Hematopoietic multipotent progenitor cell treated with erythropoietin and hydrocortisone succinate and interleukin-3 and kit ligand, for 8 days (in vitro differentiated cells): ENCODE data around the gene ZNF12.
"Not testable (repeated sequence)": the region's sequence is repeated elsewhere in the genome, so short reads cannot be mapped to it uniquely, and the experiment has no call there.

ENCODE experiments used
- DNase-seq: peaks from one replicate; pipeline ENCODE4 v3.0.0-alpha.2; 2015

Gene ZNF12

DNA sequence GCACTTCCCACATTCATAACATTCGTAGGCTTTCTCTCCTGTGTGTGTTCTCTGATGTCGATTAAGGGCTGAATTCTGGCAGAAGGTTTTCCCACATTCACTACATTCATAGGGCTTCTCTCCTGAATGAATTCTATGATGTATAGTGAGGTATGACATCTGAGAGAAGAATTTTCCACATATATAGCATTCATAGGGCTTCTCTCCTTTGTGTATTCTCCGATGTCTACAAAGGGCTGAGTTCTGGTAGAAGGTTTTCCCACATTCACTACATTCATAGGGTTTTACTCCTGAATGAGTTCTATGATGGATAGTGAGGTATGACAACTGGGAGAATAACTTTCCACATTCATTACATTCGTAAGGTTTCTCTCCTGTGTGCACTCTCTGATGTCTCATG is 15.6 kb downstream of the ZNF12 start:
- no peak for DNase-seq

DNA sequence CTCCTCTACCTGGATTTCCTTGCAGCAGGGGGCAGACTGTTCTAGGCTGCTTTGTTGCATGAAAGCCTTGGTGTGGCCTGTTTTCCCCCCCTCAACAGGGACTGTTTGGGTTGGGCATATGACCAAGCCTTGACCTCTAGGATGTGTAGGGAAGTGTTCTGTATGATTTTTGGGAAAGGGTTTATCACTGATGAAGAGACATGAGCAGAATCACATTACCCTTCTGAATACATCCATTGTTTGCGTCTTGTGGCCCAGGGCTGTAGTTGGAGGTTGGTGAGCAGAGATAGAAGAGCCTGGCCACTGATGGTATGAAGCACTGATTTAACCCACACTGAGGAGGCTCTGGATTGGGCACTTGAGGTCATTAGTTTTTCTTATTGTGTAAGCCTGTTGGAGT is 26.6 kb downstream of the ZNF12 start:
- no peak for DNase-seq

DNA sequence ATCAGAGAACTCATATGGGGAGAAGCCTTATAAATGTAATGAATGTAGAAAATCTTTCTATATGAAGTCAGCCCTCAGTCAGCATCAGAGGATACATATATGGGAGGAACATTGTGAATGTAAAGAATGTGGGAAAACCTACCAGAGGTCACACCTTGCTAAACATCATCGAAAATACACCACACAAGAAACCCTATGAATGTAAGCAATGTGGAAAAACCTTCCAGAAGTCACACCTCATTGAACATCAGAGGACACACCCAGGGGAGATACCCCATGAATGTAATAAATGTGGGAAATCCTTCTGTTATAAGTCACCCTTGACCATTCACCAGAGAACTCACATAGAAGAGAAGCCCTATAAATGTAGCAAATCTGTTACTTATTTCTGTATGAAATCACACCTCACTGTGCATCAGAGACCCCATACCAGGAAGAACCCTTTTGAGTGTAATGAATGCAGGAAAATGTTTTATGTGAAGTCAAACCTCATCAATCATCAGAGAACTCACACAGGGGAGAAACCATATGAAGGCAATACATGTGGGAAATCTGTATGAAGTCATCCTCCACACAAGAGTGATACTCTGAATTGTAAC is 30.8 kb downstream of the ZNF12 start:
- no peak for DNase-seq

DNA sequence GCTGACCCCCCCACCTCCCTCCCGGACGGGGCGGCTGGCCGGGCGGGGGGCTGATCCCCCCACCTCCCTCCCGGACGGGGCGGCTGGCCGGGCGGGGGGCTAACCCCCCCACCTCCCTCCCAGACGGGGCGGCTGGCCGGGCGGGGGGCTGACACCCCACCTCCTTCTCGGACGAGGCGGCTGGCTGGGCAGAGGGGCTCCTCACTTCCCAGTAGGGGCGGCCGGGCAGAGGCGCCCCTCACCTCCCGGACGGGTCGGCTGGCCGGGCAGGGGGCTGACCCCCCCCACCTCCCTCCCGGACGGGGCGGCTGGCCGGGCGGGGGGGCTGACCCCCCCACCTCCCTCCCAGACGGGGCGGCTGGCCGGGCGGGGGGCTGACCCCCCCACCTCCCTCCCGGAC is 35.9 kb downstream of the ZNF12 start:
- DNase-seq: not testable (repeated sequence)

DNA sequence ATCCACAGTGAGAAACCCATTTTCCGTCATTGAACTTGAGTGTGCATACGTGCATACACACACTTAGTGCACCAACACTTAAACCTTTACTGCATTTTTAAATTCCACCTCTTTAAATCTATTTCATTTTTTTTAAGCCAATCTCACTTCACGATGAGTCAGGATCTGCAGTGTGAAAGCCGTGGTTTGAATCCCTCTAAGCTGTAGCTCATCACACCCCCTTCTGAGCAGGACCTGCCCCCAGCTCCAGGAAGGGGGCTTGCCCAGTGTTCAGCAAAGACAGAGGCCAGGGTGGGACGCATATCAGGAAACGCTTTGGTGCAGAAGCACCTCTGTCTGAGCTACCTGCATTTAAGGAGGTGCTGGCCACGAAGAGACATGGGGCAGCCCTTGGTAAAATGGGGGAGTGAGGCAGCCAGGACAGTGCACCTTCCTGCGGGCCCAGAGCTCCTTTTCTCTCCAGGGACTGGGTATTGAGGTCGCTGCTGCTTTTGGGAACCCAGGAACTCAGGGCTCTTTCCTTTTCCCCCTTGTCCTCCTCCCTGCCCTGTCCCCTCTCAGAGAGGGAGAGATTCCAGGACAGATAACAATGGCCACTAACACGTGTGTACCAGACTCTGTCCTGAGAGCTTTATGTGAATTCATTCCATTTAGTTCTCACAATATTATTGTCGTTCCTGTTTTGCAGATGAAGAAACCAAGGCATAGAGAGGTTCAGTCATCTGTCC is 48.0 kb downstream of the ZNF12 start:
- DNase-seq: no peak

DNA sequence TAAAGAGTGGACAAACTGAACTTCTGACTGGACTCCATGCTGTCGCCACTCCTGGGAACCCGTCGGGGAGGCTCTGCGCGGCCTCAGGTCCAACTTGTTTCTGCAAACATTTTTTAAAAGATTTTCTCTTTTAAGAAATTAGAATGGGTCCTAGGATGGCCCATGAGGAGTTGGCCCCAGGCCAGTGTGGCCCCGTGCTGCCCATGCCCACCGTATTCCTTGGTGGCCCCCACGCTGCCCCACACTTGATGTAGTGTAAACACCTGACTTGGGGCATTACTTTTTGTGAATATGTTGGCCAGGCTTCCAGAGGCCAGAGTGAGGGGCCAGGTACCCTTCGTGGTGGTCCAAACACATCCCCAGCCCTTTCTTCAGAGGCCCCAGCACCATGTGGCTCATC is 50.3 kb downstream of the ZNF12 start:
- no peak for DNase-seq

DNA sequence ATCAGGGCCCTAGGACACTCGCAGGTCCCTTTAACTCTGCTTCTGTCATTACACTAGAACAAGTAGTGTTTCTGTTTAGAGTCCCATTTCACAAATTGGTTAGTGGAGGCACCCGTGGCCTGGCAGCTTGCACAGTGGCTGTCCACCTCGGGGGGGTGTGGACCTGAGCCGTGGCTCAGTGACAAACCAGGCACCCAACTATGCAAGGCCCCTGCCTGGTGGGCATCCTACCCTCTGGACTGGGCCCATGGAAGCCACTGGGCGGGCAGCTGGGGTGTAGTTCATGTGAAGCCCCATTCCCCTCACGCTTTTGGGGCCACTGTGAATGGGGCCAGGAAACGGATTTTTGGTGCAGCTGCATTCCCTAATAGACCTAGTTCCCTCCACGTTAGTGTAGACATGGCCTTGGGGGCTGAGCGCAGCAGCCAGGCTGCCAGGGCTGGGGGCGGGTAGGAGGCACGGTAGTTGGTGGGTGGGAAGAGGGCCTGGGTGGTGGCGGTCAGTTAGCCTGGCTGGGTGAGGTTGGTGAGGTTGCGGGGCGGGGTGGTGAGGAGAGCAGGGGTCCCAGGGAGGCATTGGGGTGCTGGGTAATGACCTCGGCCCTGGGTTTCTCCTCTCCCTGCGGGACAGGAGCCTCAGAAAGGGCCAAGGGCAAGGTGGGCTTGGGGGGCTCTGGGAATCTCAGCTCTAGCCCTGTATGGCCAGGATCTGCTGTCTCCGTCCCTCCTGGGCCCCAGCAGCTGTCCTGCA is 50.9 kb downstream of the ZNF12 start:
- no peak for DNase-seq

DNA sequence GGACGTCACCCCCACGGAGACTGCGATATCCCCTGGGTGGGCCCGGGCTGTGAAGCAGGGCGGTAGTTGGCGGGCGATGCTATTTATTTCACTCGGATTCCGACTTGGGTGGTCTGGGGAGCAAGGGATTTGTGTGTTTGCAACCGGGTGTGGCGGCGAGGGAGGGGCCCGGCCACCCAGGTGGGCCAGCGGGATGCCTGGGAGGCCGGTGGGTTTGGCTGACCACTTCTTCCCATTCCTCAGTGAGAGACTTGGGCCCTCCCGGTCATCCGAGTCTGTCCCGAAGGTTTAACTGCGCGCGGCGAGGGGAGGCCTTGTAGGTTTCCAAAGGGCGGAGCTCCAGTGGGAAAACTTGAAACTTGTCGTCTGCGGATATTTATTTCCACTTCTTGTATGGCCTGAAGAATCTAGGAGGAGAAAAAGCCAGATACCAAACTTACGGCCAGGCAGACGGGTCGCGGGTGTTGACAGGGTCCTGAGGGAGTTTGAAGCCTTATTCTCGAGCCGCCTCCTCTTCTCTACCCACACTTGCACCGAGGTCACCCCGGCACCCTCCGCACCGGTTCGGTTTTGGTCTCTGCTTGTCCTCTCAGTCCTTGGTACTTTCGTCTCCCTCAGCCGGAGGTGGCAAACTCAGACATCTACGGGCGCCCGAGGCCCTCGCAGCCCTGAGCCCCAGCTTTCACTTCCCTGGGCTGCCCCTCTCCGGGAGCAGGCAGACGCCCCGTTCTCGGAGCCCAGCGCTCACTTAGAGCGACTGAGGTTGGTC is 51.7 kb downstream of the ZNF12 start:
- DNase-seq: no peak

DNA sequence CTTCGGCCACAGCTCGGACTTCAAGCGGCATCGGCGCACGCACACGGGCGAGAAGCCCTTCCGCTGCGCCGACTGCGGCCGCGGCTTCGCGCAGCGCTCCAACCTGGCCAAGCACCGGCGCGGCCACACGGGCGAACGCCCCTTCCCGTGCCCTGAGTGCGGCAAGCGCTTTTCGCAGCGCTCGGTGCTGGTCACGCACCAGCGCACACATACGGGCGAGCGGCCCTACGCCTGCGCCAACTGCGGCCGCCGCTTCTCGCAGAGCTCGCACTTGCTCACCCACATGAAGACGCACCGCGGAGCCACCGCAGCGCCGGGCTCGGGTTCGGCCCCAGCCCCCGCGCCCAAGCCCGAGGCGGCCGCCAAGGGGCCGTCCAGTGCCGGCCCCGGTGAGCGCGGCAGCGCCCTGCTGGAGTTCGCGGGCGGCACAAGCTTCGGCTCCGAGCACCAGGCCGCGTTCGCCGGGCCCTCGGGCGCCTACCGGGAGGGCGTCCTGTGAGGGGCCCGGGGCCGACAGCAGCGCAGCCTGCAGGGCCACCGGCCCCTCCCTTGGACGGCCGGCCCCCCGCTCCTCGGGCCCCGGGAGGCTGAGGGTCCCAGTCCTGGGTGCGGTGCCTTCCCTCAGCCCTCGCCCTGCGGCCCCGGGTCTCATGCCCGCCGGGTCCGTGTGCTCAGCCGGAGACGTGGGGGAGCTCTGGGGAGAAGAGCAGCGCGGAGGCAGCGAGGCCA is 52.5 kb downstream of the ZNF12 start:
- no peak for DNase-seq

DNA sequence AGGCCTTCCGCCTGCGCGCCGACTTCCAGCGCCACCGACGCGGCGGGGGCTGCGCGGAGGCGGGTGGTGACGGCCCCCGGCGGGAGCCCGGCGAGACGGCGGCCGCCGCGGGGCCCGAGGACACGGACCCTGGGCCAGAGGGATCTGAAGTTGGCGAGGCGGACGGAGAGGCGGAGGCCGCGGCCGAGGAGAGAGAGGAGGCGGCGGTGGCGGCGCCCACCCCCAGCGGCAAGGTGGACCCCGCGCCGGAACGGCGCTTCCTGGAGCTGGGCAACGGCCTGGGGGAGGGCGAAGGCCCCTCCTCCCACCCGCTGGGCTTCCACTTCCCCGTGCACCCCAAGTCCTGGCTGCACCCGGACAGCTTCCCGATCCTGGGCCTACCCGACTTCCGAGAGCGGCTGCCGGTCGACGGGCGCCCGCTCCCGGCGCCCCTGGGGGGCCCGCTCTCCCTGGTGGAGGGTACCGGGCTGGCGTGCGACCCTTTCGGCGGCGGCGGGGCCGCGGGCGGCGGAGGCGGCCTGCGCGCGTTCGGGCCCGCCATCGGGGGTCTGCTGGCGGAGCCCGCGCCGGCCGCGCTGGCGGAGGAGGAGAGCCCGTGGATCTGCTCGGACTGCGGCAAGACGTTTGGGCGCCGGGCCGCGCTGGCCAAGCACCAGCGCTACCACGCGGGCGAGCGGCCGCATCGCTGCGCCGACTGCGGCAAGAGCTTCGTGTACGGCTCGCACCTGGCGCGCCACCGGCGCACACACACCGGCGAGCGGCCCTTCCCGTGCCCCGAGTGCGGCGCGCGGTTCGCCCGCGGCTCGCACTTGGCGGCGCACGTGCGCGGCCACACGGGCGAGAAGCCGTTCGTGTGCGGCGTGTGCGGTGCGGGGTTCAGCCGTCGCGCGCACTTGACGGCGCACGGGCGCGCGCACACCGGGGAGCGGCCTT is 53.4 kb downstream of the ZNF12 start:
- DNase-seq: no peak

DNA sequence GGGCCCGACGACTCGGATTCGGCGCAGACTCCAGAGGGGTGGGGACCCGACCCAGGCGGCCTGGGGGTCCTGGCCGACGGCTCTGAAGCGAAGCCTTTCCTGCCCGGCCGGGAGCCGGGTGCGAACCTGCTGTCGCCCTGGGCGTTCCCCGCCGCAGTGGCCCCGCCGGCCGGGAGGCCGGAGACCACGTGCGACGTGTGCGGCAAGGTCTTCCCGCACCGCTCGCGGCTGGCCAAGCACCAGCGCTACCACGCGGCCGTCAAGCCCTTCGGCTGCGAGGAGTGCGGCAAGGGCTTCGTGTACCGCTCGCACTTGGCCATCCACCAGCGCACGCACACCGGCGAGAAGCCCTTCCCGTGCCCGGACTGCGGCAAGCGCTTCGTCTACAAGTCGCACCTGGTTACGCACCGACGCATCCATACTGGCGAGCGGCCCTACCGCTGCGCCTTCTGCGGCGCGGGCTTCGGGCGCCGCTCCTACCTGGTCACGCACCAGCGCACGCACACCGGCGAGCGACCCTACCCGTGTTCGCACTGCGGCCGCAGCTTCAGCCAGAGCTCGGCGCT is 54.2 kb downstream of the ZNF12 start:
- DNase-seq: no peak

DNA sequence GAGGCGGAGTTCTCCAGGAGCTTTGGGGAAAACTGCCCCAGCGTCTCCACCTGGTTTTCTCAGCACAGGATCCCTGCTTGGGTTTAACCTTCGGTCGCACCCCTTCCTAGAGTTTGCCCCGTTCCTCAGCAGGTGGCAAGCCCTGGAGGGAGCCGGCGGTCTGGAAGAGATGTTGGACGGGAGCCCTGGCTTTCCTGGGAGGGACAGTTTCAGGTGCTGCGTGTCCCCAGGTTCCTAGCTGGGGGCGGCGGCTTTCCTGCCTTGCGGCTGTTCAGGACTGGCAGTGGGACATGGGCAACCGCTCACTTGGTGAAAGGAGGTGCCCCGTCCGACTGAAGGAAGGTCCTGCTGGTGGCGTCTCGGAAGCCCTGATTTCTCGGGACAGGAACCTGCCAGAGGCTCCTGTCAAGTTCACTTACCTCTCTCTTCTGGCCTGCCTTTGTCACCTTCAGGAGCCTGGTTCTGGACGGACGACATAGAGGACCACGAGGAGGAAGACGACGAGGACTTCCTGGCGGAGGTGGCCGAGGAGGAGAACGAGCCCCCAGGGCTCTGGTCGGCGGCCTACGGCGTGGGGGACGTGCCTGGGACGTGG is 54.8 kb downstream of the ZNF12 start:
- DNase-seq: no peak

DNA sequence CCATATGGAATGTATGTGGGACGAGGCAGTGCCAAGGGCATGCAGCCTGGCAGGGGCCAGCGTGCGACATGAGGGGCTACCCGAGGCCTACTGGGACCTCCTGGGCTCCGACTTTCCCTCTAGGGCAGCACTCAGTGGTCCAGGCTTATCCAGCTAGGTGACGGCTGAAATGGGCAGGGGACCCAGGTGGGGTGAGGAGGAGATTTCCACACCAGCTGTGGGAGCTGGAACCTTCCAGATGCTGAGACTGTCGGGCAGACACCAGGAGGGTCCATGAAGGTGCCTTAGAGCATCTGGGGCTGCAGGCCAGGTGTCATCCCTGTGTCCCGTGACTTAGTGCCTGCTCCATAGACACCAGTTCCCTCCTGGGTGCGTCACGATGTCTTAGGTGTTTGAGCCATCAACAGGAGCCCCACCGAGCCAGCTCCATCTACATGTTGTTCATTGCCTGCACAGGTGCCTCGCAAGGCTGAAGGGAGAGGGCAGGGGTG is 56.2 kb downstream of the ZNF12 start:
- no peak for DNase-seq

DNA sequence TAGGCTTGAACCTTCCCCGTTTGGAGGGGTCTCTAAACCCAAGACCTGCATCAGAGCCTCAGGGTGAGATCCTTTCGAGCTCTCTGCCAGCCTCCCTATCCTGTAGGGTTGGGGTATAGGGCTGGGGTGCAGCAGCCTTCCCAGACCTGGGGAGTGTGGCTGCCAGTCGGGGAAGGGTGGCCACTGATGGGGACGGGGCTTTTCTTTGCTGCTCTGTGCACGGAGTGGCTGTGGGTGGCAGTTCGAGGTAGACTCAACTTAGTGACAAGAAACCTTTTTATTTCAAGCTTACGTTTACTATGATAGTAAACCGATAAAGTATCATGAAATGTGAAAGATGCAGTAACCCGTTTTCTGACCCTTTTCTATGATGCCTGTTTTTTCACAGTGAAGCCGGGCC is 56.7 kb downstream of the ZNF12 start:
- no peak for DNase-seq

DNA sequence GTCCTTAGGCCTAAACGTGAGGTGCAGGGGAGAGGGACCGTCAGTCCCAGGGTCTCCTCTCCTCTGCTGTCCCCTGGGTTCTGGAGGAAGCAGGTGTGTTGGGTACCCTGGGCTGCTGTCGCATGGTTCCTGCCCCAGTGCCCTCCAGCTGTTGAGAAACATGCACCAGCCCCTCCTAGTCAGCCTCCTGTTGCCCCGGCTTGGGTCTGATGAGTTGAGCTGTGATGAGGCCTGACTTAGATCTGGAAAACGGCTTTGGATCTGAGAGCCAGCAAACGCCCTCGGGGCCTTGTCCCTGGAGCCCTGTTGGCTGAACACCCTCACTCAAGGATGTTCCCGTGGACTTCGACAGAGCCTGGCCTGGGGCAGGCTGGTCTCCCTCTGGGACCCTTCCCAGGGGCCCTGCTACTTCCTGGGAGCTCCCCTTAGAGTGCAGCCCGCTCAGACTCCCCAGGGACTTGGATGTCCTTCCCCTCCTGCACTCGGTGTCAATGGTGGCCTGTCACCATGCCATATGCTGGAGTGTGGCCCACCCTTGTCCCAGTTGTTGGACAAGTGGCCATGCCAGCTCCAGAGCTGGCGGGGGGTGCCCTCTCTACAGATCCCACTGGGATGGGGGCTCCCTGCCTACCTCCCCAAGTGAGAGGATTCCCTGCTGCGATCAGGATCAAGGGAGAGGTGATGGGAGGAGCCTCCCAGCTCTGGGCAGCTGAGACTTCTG is 57.3 kb downstream of the ZNF12 start:
- no peak for DNase-seq

DNA sequence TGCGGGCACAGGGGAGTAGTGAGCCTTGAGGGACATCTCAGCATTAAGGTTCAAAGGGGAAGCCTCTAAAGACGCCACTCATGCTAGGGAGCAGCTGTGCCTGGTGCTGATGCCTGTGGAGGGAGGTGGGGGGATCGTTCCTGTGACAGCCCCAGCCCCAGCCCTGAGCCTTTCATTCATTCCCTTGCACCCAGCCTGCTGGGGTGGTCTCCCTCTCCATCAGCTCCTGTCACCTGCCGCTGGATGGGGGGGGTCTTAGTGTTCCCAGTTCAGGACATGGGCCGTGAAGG is 58.0 kb downstream of the ZNF12 start:
- no peak for DNase-seq

DNA sequence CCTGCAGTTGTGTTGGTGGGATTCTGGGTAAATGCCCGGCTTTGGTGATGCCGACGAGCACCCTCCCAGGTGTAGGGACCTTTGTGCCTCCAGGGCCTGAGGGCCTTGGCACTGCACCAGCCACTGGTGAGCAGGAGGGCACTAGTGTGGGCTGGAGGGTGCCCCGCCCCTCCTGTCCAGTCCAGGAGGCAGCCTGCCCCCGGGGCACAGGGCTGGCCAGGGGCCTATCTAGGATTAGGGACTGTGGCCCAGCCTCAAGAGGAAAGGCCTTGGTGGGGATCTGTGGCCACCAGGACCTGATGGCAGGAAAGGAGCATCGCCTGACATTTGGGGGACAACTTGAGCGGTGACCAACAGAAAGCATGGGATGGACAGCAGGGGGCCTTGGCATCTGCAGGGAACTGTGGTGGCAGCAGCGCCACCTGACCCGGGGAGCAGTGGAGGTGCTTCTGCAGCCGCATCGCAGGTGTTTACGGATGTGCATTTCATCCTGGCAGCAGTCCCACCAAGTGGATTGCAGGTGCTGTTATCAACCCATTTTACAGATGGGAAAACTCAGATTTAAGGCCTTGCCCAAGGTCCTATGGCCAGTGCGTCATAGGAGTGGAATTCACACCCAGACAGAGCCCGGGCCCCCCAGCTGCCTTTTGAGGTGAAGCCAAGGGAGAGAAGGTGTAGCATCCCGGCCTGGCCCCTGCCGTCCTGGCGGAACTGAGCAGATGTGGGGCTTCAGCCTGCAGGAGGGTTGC is 58.5 kb downstream of the ZNF12 start:
- no peak for DNase-seq

DNA sequence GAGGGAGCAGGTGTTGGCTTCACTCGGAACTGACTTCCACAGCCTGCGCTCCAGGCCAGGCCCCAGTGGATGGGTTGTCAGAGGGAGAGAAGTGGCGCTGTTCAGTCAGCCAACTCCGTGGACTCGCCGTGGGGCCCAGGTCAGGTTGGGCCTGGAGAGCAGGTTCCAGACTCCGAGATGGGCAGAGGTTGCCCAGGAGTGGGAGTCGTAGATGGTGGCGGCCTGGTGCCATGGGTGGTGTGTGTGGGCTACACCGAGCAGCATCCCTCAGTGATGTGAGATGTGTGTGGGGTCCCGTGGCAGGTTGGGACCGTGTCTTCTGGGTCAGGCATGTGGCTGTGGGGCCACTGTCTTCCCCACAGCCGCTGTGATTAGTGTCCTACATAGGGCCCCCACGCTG is 59.2 kb downstream of the ZNF12 start:
- no peak for DNase-seq

DNA sequence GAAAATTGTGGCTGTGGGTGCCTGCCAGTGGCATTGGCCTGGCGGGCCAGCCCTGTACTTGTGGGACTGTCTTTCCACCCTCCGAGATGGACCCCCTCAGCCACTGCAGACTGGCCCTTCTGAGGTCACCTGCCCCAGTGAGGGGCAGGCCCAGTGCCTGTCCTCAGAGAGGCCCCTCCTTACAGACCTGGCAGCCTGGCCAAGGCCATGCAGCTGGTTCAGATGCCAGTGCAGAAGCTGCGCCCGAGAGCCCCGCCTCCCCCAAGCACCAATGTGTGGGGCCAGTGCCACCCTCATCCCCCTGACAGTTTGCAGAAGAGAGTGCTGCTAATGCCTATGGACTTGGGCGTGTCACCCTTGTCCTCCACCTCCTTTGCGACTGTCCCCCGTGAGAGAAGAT is 59.7 kb downstream of the ZNF12 start:
- DNase-seq: no peak

DNA sequence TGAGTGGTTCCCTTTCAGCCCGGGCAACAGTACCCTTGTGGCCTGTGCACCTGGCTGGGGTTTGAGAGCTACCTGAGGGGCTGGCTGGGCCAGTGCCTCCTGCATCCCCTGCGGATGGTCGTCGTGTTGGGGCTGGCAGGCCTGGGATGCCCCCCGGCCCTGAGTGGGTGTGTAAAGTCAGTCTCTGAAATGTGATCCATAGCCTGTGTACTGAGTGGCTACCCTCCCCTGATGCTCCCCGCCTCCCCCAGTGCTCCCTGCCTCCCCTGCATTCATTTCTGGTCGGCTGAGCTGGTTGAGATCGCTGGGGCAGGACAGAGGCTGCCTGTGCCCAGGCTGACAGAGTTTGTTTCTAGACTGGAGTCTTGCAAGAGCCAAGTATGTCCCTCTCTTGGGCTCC is 60.3 kb downstream of the ZNF12 start:
- DNase-seq: no peak
